SH-SY5Y (cell line): Measurements from ENCODE around the gene SECISBP2.

ENCODE experiments used
- GATA2 ChIP-seq: IDR thresholded peaks from 2 replicates; pipeline ENCODE4 v1.6.1; 2011; ENCODE audit warnings: mild to moderate bottlenecking, low read depth, low read length
- GATA3 ChIP-seq: IDR thresholded peaks from 2 replicates; pipeline ENCODE4 v1.6.1; 2011; ENCODE audit warnings: low read depth, mild to moderate bottlenecking, low read length, moderate library complexity

DNA sequence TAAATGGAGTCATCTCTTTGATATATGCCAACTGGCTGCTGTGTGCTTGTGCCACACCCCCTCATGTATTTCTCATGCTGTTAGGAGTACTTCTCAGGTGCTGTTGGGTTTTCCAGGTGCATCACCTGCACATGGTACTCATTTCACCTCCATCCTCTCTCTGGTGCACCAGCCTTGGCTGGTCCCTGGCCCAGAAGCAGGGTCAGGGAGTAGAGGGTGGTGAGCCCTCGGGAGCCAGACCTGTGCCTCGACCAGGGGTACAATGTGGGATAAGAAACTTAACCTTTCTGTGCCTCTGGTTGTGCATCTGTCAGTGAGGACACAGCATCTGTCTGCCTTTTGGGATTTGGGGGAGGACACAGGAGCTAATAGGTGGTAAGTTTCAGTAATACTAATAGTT lies 38.5 kb downstream of the SECISBP2 start:
- no peak for TF ChIP-seq GATA3
- no peak for TF ChIP-seq GATA2
